ENCODE data around the gene B3GALT5. TPM values are rescaled to one million over a fixed set of nuclear protein-coding genes. Genes with fewer than 3 reads are reported as not detected.

Gene B3GALT5
- polyA plus RNA-seq, 1 donor (not counting 4 experiments of a cell fraction or from before 2014, with no cell fraction given), result not detected

DNA sequence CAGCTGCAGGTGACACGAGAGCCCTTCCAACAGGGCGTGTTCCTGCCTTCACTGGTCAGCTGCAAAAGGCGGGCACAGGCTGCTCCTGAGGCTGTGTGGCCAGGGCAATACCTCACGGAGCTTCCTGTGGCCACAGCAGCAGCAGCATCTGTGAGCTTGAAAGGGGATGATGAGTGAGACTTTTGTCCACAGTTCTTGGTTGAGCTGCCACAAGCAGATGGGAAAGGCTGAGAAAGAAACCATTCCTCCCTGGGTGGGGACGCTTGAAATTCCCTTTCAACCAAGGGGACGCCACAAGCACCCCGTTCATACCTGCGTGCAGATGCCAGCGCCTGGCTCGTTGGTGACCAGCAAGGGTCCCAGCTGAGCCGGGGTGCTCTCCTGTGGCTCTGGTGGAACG lies 37.6 kb downstream of the B3GALT5 start:
- dilution Hi-C loops (cut with MboI; ENCODE audit: extremely low pct_ligation_motif_present, low sequenced_read_pairs), result no loop called here
- Histone ChIP-seq H2AFZ (ENCODE audit: control insufficient read depth, low read length) (no peak overlapping the region), H3K36me3 (ENCODE audit: control insufficient read depth in 2 of 2, extremely low read depth in 1 of 2, insufficient read depth in 2 of 2, low read length in 2 of 2) (no peaks in the 10 kb centered on the region), H3K4me2 (ENCODE audit: control insufficient read depth, extremely low read depth, insufficient read depth, low read depth, low read length) (no peak overlapping the region), H3K9me3 (ENCODE audit: control insufficient read depth, low read depth, low read length) (peaks cover 9% of the 10 kb centered on the region), H3K4me1 (ENCODE audit: control insufficient read depth, extremely low read depth, insufficient read depth, low read length) (no peaks in the 10 kb centered on the region), H3K9ac (ENCODE audit: control insufficient read depth, extremely low read depth, insufficient read depth, low read length) (no peak overlapping the region), H3K4me3 (ENCODE audit: control insufficient read depth in 2 of 3, extremely low read depth in 1 of 3, insufficient read depth in 2 of 3, low read depth in 1 of 3, low read length in 3 of 3) (no peak overlapping the region), H3K27me3 (ENCODE audit: control insufficient read depth, extremely low read depth, insufficient read depth, low read length) (no peaks in the 10 kb centered on the region), H3K27ac (ENCODE audit: control insufficient read depth, insufficient read depth, low read length) (no peak overlapping the region), H4K20me1 (ENCODE audit: control insufficient read depth, extremely low read depth, insufficient read depth, low read length) (no peaks in the 10 kb centered on the region), H3K79me2 (ENCODE audit: control insufficient read depth, insufficient read depth, low read length) (no peaks in the 10 kb centered on the region), H3K9me1 (ENCODE audit: control insufficient read depth, extremely low read depth, insufficient read depth, low read length) (no peaks in the 10 kb centered on the region)
- FAIRE-seq, result no peak
- DNase-seq (ENCODE audit: low read depth, low spot score), result no peak
- no peak for TF ChIP-seq EZH2 (IDR thresholded peaks at IDR 0.05; ENCODE audit: low read length)
- TF ChIP-seq, protein P1, sequence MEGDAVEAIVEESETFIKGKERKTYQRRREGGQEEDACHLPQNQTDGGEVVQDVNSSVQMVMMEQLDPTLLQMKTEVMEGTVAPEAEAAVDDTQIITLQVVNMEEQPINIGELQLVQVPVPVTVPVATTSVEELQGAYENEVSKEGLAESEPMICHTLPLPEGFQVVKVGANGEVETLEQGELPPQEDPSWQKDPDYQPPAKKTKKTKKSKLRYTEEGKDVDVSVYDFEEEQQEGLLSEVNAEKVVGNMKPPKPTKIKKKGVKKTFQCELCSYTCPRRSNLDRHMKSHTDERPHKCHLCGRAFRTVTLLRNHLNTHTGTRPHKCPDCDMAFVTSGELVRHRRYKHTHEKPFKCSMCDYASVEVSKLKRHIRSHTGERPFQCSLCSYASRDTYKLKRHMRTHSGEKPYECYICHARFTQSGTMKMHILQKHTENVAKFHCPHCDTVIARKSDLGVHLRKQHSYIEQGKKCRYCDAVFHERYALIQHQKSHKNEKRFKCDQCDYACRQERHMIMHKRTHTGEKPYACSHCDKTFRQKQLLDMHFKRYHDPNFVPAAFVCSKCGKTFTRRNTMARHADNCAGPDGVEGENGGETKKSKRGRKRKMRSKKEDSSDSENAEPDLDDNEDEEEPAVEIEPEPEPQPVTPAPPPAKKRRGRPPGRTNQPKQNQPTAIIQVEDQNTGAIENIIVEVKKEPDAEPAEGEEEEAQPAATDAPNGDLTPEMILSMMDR (optimal IDR thresholded peaks at IDR 0.05 in 1 of 3, IDR thresholded peaks at IDR 0.05 in 1 of 3, conservative IDR thresholded peaks at IDR 0.05 in 1 of 3; ENCODE audit: extremely low read depth in 1 of 3, insufficient read depth in 2 of 3, low read length in 3 of 3), result no peak

DNA sequence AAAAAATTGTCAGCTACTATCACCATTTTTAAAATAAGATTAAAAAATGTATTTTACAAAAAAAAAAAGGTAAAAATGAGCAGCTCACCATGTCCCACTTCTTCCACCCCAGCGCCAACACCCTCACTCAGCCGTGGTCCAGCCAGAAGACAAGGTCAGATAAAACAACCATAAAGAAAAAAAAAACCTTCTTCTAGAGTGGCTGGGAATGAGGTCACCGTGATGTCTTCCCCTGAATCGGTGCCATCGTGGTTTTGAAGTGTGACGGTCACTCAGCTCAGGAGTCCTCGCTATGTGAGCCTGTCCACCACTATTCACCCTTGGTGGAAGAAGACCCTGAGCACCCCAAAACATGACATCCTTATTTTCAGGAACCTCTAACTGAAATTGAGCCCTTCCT lies 38.1 kb downstream of the B3GALT5 start:
- no peak overlapping the region for H3K9ac ChIP-seq (ENCODE audit: control insufficient read depth, extremely low read depth, insufficient read depth, low read length)
- no peaks in the 10 kb centered on the region for H3K4me1 ChIP-seq (ENCODE audit: control insufficient read depth, extremely low read depth, insufficient read depth, low read length)
- H3K9me3 ChIP-seq (ENCODE audit: control insufficient read depth, low read depth, low read length), result peaks cover 10% of the 10 kb centered on the region
- DNase-seq (ENCODE audit: low read depth, low spot score) (no peak), FAIRE-seq (no peak)
- H3K27me3 ChIP-seq (ENCODE audit: control insufficient read depth, extremely low read depth, insufficient read depth, low read length), result no peaks in the 10 kb centered on the region
- dilution Hi-C loops (cut with MboI; ENCODE audit: extremely low pct_ligation_motif_present, low sequenced_read_pairs), result no loop called here
- H3K4me3 ChIP-seq (ENCODE audit: control insufficient read depth in 2 of 3, extremely low read depth in 1 of 3, insufficient read depth in 2 of 3, low read depth in 1 of 3, low read length in 3 of 3), result no peak overlapping the region
- no peaks in the 10 kb centered on the region for H3K36me3 ChIP-seq (ENCODE audit: control insufficient read depth in 2 of 2, extremely low read depth in 1 of 2, insufficient read depth in 2 of 2, low read length in 2 of 2)
- no peaks in the 10 kb centered on the region for H3K9me1 ChIP-seq (ENCODE audit: control insufficient read depth, extremely low read depth, insufficient read depth, low read length)
- H3K4me2 ChIP-seq (ENCODE audit: control insufficient read depth, extremely low read depth, insufficient read depth, low read depth, low read length), result no peak overlapping the region
- H4K20me1 ChIP-seq (ENCODE audit: control insufficient read depth, extremely low read depth, insufficient read depth, low read length), result no peaks in the 10 kb centered on the region
- no peaks in the 10 kb centered on the region for H3K79me2 ChIP-seq (ENCODE audit: control insufficient read depth, insufficient read depth, low read length)
- TF ChIP-seq, protein P1 (optimal IDR thresholded peaks at IDR 0.05 in 1 of 3, IDR thresholded peaks at IDR 0.05 in 1 of 3, conservative IDR thresholded peaks at IDR 0.05 in 1 of 3; ENCODE audit: extremely low read depth in 1 of 3, insufficient read depth in 2 of 3, low read length in 3 of 3), result no peak
- TF ChIP-seq EZH2 (IDR thresholded peaks at IDR 0.05; ENCODE audit: low read length), result no peak
- H3K27ac ChIP-seq (ENCODE audit: control insufficient read depth, insufficient read depth, low read length), result no peak overlapping the region
- H2AFZ ChIP-seq (ENCODE audit: control insufficient read depth, low read length), result no peak overlapping the region
